GM23248 (cell line): ENCODE measurements around the gene ATP10D.

Experiments
- EZH2 ChIP-seq: fragments of 200-600 bp; sonication (generic); IDR thresholded peaks from 2 replicates; pipeline ENCODE4 v1.6.1; 2018; ENCODE audit warnings: antibody characterized with exemption, mild to moderate bottlenecking; ENCODE audit not compliant: insufficient read depth, poor library complexity, severe bottlenecking
- EZH2phosphoT487 ChIP-seq: fragments of 200-600 bp; sonication (generic); IDR thresholded peaks from 2 replicates; pipeline ENCODE4 v1.6.1; 2018; ENCODE audit warnings: antibody characterized with exemption, moderate library complexity, mild to moderate bottlenecking, low read depth; ENCODE audit not compliant: insufficient read depth

DNA sequence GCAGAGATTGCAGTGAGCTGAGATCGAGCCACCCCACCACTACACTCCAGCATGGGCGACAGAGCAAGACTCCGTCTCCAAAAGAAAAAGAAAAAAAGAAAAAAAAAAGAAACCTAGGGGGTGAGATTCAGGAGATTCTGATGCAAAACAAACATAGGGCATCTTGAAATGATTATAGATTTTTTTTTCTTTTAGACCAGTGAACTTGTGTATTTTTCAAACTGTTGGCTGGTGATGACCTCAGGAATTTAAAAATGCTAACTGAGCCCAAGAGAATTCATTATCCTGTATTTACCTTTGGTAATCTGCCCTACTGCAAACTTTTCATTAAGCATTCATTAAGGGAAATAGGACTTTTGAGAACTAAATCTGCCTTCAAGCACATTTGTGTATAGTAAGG, 20.6 kb downstream of the ATP10D start:
- TF ChIP-seq EZH2 (no peak), EZH2phosphoT487 (no peak)
